SK-N-SH (cell line): Measurements from ENCODE around the gene OR2S2.

Experiments
- CTCF ChIP-seq: fragments of 200-600 bp; sonication (generic); IDR thresholded peaks from 2 replicates; pipeline ENCODE4 v1.6.1; 2017; ENCODE audit warnings: antibody characterized with exemption, mild to moderate bottlenecking, moderate library complexity
- EP300 ChIP-seq, 2 experiments: IDR thresholded peaks; 2 replicates each; pipeline versions ENCODE4 v1.4.0 to v1.6.1; 2012; ENCODE audit warnings: borderline replicate concordance in 1 of 2, low read depth in 1 of 2, low read length in 1 of 2
- IRF3 ChIP-seq: fragments of 150-350 bp; IDR thresholded peaks from 2 replicates; pipeline ENCODE4 v1.6.1; 2016; ENCODE audit warnings: mild to moderate bottlenecking, low read depth, low read length
- MAX ChIP-seq: IDR thresholded peaks from 2 replicates; pipeline ENCODE4 v1.4.0; 2012; ENCODE audit warnings: low read depth
- NFIC ChIP-seq: IDR thresholded peaks from 2 replicates; pipeline ENCODE4 v1.4.0; 2012; ENCODE audit warnings: borderline replicate concordance
- POLR2AphosphoS5 ChIP-seq: IDR thresholded peaks from 2 replicates; pipeline ENCODE4 v1.6.1; 2012; ENCODE audit warnings: low read depth, low read length
- RAD21 ChIP-seq: IDR thresholded peaks from 2 replicates; pipeline ENCODE4 v1.6.1; 2012; ENCODE audit warnings: mild to moderate bottlenecking, low read length
- SMC3 ChIP-seq: IDR thresholded peaks from 2 replicates; pipeline ENCODE4 v1.6.1; 2012; ENCODE audit warnings: low read depth, low read length, improper control_type of control experiment
- TAF1 ChIP-seq: IDR thresholded peaks from 2 replicates; pipeline ENCODE4 v1.6.1; 2012; ENCODE audit warnings: low read depth, mild to moderate bottlenecking, low read length, moderate library complexity, borderline replicate concordance
- TCF12 ChIP-seq: IDR thresholded peaks from 2 replicates; pipeline ENCODE4 v1.4.0; 2012
- TEAD4 ChIP-seq: IDR thresholded peaks from 2 replicates; pipeline ENCODE4 v1.4.0; 2012; ENCODE audit warnings: mild to moderate bottlenecking, borderline replicate concordance; ENCODE audit not compliant: insufficient read depth
- USF2 ChIP-seq: fragments of 150-350 bp; IDR thresholded peaks from 2 replicates; pipeline ENCODE4 v1.6.1; 2017; ENCODE audit warnings: antibody characterized with exemption, low read length, low read depth, borderline replicate concordance

- TF ChIP-seq CTCF (no peak), TAF1 (no peak), EP300 (IDR thresholded peaks at IDR 0.05; ENCODE audit: borderline replicate concordance in 1 of 2, low read depth in 1 of 2, low read length in 1 of 2) (no peak), TCF12 (no peak), POLR2AphosphoS5 (no peak), MAX (no peak), SMC3 (no peak), IRF3 (no peak), USF2 (no peak), RAD21 (no peak), NFIC (no peak), TEAD4 (no peak)
These were observed 49.4 kb upstream of the OR2S2 start for GRCh38 chr9:36007316-36007708.
